ENCODE measurements around the gene ZNF169.

GRCh38 chr9:94232428-94232827, 26.7 kb upstream of the ZNF169 start:
- no peak for TF ChIP-seq CTCF (IDR thresholded peaks at IDR 0.05)
- no peak for TF ChIP-seq POLR2A (IDR thresholded peaks at IDR 0.05)
